KG1 (cell line): ENCODE measurements around the gene TEX14.
A peak's percentile ranks its signal among the peaks of the same experiment; 100 is the strongest.
"Not testable (repeated sequence)": the region's sequence is repeated elsewhere in the genome, so short reads cannot be mapped to it uniquely, and the experiment has no call there.

Source experiments
- DNase-seq: peaks from one replicate; lab custom pipeline; 2025; lab: John Stamatoyannopoulos, UW

Gene TEX14

GRCh38 chr17:58658804-58659713 lies 32.8 kb downstream of the TEX14 start:
- DNase-seq, result peak; percentile 54

- not testable (repeated sequence) for DNase-seq
Observed at GRCh38 chr17:58657962-58658803, 33.7 kb downstream of the TEX14 start.

- no peak for DNase-seq
Observed at GRCh38 chr17:58648236-58648635, 43.6 kb downstream of the TEX14 start.

- DNase-seq, result no peak
Observed at GRCh38 chr17:58643147-58643546, 48.7 kb downstream of the TEX14 start.

GRCh38 chr17:58641887-58642311 lies 49.9 kb downstream of the TEX14 start:
- no peak for DNase-seq

- no peak for DNase-seq
Observed at GRCh38 chr17:58640202-58640601, 51.6 kb downstream of the TEX14 start.

GRCh38 chr17:58639681-58640080 lies 52.2 kb downstream of the TEX14 start:
- no peak for DNase-seq

GRCh38 chr17:58637011-58637570 lies 54.8 kb downstream of the TEX14 start:
- no peak for DNase-seq

GRCh38 chr17:58632324-58633314 lies 59.2 kb downstream of the TEX14 start:
- DNase-seq, result no peak

- DNase-seq, result peak; percentile 96
Observed at GRCh38 chr17:58631523-58632323, 60.1 kb downstream of the TEX14 start.

GRCh38 chr17:58630883-58631522 lies 60.8 kb downstream of the TEX14 start:
- no peak for DNase-seq

- no peak for DNase-seq
Observed at GRCh38 chr17:58626905-58627304, 64.9 kb downstream of the TEX14 start.

GRCh38 chr17:58624751-58625150 lies 67.1 kb downstream of the TEX14 start:
- no peak for DNase-seq

GRCh38 chr17:58621174-58621573 lies 70.7 kb downstream of the TEX14 start:
- DNase-seq, result no peak

GRCh38 chr17:58618336-58618735 lies 73.5 kb downstream of the TEX14 start:
- DNase-seq, result no peak

- no peak for DNase-seq
Observed at GRCh38 chr17:58617563-58617962, 74.3 kb downstream of the TEX14 start.

- no peak for DNase-seq
Observed at GRCh38 chr17:58615768-58616659, 75.8 kb downstream of the TEX14 start.

GRCh38 chr17:58614859-58615459 lies 76.9 kb downstream of the TEX14 start:
- no peak for DNase-seq
